ENCODE measurements around the gene HELLS. TPM values are rescaled to one million over a fixed set of nuclear protein-coding genes. Genes with fewer than 3 reads are reported as not detected.

HELLS gene
- total and polyA plus RNA-seq, 2 of the 8 experiments (the other 6 are each of a cell fraction or from before 2014, with no cell fraction given): 147 to 371 TPM

DNA sequence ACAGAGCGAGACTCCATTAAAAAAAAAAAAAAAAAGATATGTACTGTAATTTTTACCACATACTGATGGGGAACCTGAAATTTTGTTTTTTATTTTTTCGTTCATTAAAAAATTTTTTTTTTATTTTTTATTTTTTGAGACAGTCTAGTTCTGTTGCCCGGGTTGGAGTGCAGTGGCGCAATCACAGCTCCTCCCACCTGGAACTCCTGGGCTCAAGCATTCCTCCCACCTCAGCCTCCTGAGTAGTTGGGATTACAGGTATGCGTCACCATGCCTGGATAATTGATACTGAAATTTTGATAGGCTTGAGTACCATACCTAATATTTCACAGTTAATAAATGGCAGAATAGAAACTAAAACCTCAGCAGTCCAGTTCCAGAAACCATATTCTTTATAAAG lies 20.9 kb upstream of the HELLS start:
- no peaks in the 10 kb centered on the region for H3K4me1 ChIP-seq (replicated peaks in 1 of 4; ENCODE audit: control insufficient read depth in 3 of 4, insufficient read depth in 4 of 4, low read length in 3 of 4)
- H3K36me3 ChIP-seq (ENCODE audit: control insufficient read depth in 2 of 4, insufficient read depth in 4 of 4, low read length in 3 of 4): no peaks in the 10 kb centered on the region
- CTCF ChIA-PET (ENCODE audit: partially characterized antibody): interaction anchor here (0.7 to 1.4 kb wide), 2 partner anchors 25 to 81 kb away, joined by 3 read pairs; no protein-coding TSS in a partner anchor

More for the DNA sequence above, 20.9 kb upstream of the HELLS start:
- FAIRE-seq (no peak), DNase-seq (ENCODE audit: low read depth in 1 of 2, low spot score in 2 of 2) (no peak)
- no peaks in the 10 kb centered on the region for H3K79me1 ChIP-seq (ENCODE audit: low read depth, low read length)
- no peak overlapping the region for H4K5ac ChIP-seq (ENCODE audit: insufficient read length, low read depth, low read length)
- H3K9me3 ChIP-seq (ENCODE audit: insufficient read depth in 2 of 2, low read depth in 1 of 2, low read length in 1 of 2): no peaks in the 10 kb centered on the region
- H4K20me1 ChIP-seq (replicated peaks in 1 of 2; ENCODE audit: control insufficient read depth in 1 of 2, insufficient read depth in 2 of 2, low read length in 2 of 2): no peaks in the 10 kb centered on the region
- no peaks in the 10 kb centered on the region for H3K27me3 ChIP-seq (replicated peaks in 1 of 4; ENCODE audit: control insufficient read depth in 3 of 4, extremely low read depth in 1 of 4, insufficient read depth in 3 of 4, low read length in 3 of 4)
- POLR2A ChIA-PET (ENCODE audit: partially characterized antibody): interaction anchor here (1.5 kb wide), 1 partner anchor 20 kb away, joined by 5 read pairs; the partner anchor contains the start of gene HELLS
- H4K8ac ChIP-seq (ENCODE audit: extremely low read depth, insufficient read depth, low read length): no peak overlapping the region
- H2BK120ac ChIP-seq (replicated peaks; ENCODE audit: low read depth, low read length): no peak overlapping the region
- no peak overlapping the region for H2AFZ ChIP-seq (ENCODE audit: low read length)
- no peaks in the 10 kb centered on the region for H3K23me2 ChIP-seq (ENCODE audit: low read depth, low read length)
- H3K27ac ChIP-seq (ENCODE audit: low read depth, low read length): no peak overlapping the region
- H3K4ac ChIP-seq (replicated peaks; ENCODE audit: insufficient read length, low read depth, low read length): no peak overlapping the region
- H3K9ac ChIP-seq (replicated peaks in 1 of 4; ENCODE audit: extremely low read depth in 1 of 4, low read depth in 3 of 4, low read length in 3 of 4): no peak overlapping the region
- H2BK5ac ChIP-seq (ENCODE audit: low read depth, low read length): no peak overlapping the region
- peak; percentile 62; the same call in 1 of the 2 replicates for TF ChIP-seq CEBPB (IDR thresholded peaks at IDR 0.05; ENCODE audit: low read depth, low read length)
- no peak for TF ChIP-seq SP1 (IDR thresholded peaks at IDR 0.05; ENCODE audit: low read depth, low read length)
- no peak for TF ChIP-seq KDM1A (IDR thresholded peaks at IDR 0.05; ENCODE audit: borderline replicate concordance, low read length)
- TF ChIP-seq GTF2F1 (IDR thresholded peaks at IDR 0.05; ENCODE audit: borderline replicate concordance, low read depth, low read length): no peak
- no peak for TF ChIP-seq TCF12 (IDR thresholded peaks at IDR 0.05; ENCODE audit: low read depth, low read length)
- TF ChIP-seq CBX5 (IDR thresholded peaks at IDR 0.05; ENCODE audit: low read depth, low read length): no peak
- no peak for TF ChIP-seq SP4 (IDR thresholded peaks at IDR 0.05; ENCODE audit: low read length)
- TF ChIP-seq NRF1 (IDR thresholded peaks at IDR 0.05; ENCODE audit: low read depth, low read length): no peak
- H3K18ac ChIP-seq (ENCODE audit: extremely low read depth, low read length): no peak overlapping the region
- no peak overlapping the region for H3K4me2 ChIP-seq (ENCODE audit: insufficient read depth in 1 of 2, low read depth in 2 of 2, low read length in 2 of 2)
- H3K23ac ChIP-seq (ENCODE audit: insufficient read length): no peak overlapping the region
- no peak overlapping the region for H4K91ac ChIP-seq (replicated peaks; ENCODE audit: insufficient read length, low read length)
- no peak overlapping the region for H2AK5ac ChIP-seq (ENCODE audit: low read depth, low read length)
- H3K14ac ChIP-seq (ENCODE audit: insufficient read length): no peak overlapping the region
- WGBS, 2 experiments (ENCODE audit: extremely low coverage in 1 of 2, insufficient coverage in 1 of 2, insufficient read length in 1 of 2, insufficient replicate concordance in 2 of 2, low coverage in 1 of 2, low lambda C conversion rate in 2 of 2, missing lambda C conversion rate in 1 of 2): 94% methylated on average over 5 of the region's 5 CpGs; no CpG with 5 or more reads in 1 of the 2 experiments
- no peak overlapping the region for H2BK20ac ChIP-seq (ENCODE audit: low read length)
- no peak overlapping the region for H3K4me3 ChIP-seq (ENCODE audit: extremely low read depth in 1 of 4, insufficient read depth in 2 of 4, low read depth in 3 of 4, low read length in 4 of 4)
- H3K56ac ChIP-seq (replicated peaks; ENCODE audit: insufficient read length, low read depth, low read length): no peak overlapping the region
- no peaks in the 10 kb centered on the region for H3K79me2 ChIP-seq (ENCODE audit: control insufficient read depth in 1 of 2, insufficient read depth in 2 of 2, low read length in 2 of 2)
- H2BK12ac ChIP-seq (ENCODE audit: low read depth, low read length): no peak overlapping the region
- no peak overlapping the region for H2BK15ac ChIP-seq (ENCODE audit: low read length)

Data from H1 (cell line).